Measurements from ENCODE around the gene SMG5.
"Not testable (repeated sequence)": the region's sequence is repeated elsewhere in the genome, so short reads cannot be mapped to it uniquely, and the experiment has no call there.

The SMG5 gene

GRCh38 chr1:156282479-156283222 is at the start of gene SMG5:
SMG5 (minus strand) TSS chr1:156282825; CDS start chr1:156282680, 145 bp downstream.
- peak; percentile 98 for DNase-seq

GRCh38 chr1:156323179-156323578 is 40.6 kb upstream of the SMG5 start:
- DNase-seq: not testable (repeated sequence)

GRCh38 chr1:156320560-156320959 is 37.9 kb upstream of the SMG5 start:
- no peak for DNase-seq

DNA sequence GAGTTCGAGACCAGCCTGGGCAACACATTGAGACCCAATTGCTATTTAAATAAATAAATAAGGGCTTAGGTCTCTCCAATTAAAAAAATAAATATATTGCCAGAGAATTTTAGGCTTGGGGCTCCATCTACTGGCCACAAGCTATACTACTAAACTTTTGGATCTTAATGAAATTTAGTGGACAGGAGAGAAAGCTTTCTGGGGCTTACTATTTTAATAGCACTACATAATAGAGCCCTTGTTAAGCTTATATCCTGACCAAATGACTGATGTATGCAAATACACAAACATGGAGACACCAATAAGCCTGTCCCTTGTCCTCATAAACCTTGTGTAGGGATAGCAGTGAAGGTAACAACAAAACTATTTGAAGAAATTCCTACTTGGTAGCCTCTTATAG is 37.0 kb upstream of the SMG5 start:
- peak; percentile 49 for DNase-seq

DNA sequence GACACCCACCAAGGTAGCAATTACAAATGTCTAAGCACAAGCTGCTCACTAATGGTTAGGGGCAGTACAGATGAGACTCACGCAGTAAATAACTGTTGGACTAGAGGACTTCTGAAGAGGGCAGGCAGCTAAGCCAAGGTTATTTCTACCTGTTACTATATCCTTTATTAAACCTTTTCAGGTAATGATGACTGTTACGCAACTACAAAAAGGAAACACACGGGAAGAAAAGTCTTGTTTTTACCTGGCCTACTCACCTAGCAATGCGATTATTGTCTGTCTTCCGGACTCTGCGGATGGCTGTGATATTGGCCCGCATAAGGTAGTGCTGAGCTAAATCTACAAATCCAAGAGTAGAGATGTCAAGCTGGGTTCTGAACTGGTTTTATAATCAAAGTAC is 34.3 kb upstream of the SMG5 start:
- no peak for DNase-seq

- no peak for DNase-seq
Measured at GRCh38 chr1:156310962-156311361, 28.3 kb upstream of the SMG5 start.

GRCh38 chr1:156308078-156308477 is 25.5 kb upstream of the SMG5 start:
- no peak for DNase-seq

DNA sequence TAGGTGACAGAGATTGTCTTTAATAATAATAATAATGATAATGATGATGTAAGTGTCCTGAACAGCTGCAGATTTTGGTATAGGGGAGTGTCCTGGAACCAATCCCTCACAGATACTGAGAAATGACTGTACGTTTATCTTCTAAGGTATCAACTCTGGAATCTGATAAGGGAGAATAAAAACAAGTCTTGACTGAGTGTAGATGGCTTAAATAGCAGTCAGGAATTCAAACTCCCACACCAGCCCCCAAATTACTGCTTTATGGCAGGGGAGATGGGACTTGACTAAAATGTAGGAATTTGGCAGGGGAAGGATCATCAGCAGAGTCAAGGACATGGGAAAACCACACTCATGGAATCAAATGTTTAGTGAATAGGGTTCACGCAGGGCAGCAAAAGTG is 22.6 kb upstream of the SMG5 start:
- no peak for DNase-seq

- no peak for DNase-seq
Measured at GRCh38 chr1:156303241-156303640, 20.6 kb upstream of the SMG5 start.

- no peak for DNase-seq
Measured at GRCh38 chr1:156298852-156299357, 16.3 kb upstream of the SMG5 start, which contains the start of gene VHLL. VHLL (minus strand) TSS chr1:156299307; CDS start chr1:156299189, 118 bp downstream.

- DNase-seq: peak; percentile 59
Measured at GRCh38 chr1:156295391-156295947, 12.8 kb upstream of the SMG5 start, which contains the start of gene GLMP. GLMP (minus strand) TSS chr1:156295679; CDS start chr1:156295645, 34 bp downstream.

- DNase-seq: no peak
Measured at GRCh38 chr1:156293895-156294294, 11.3 kb upstream of the SMG5 start.

GRCh38 chr1:156293098-156293434 is 10.4 kb upstream of the SMG5 start:
- DNase-seq: no peak

DNA sequence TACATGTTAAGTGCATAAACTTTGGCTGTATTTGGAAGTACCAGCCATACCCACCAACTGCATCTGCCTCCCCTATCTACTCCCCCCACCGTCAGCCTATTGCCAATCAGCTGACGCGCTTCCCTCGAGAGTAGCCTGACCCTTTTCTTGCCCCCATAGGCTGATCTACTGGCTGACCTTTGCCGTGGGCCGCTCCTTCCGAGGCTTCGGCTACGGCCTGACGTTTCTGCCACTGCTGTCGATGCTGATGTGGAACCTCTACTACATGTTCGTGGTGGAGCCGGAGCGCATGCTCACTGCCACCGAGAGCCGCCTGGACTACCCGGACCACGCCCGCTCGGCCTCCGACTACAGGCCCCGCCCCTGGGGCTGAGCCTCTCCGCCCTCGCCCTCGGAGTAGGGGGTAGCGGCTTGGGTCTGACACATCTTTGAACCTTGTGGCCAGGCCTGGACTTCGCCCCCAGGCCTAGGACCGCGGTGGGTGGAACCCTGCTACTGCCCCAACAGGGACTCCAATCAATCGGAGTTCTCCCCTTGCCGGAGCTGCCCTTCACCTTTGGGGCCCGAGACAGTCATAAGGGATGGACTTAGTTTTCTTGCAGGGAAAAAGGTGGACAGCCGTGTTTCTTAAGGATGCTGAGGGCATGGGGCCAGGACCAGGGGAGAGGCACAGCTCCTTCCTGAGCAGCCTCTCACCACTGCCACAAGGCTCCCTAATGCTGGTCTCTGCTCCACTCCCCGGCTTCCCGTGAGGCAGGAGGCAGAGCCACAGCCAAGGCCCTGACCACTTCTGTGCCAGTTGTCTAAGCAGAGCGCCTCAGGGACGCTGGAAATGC is 8.8 kb upstream of the SMG5 start:
- DNase-seq: peak; percentile 29

DNA sequence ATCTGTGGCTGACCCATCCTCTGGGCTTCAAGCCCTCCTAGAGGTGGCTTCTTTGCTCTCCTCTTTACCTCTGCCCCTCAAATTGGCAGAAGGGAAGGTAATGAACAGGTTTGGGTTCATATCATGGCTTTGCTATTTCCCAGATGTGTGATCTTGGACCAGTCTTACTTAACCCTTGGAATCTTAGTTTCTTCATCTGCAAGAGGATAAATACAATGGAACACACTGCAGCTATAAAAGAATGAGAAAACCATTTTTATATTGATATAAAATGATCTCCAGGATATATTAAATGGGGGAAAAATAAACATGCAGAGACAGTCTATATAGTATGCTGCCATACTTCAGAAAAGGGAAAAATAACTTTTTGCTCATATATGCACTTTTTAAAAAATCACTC is 7.2 kb upstream of the SMG5 start:
- DNase-seq: no peak

DNA sequence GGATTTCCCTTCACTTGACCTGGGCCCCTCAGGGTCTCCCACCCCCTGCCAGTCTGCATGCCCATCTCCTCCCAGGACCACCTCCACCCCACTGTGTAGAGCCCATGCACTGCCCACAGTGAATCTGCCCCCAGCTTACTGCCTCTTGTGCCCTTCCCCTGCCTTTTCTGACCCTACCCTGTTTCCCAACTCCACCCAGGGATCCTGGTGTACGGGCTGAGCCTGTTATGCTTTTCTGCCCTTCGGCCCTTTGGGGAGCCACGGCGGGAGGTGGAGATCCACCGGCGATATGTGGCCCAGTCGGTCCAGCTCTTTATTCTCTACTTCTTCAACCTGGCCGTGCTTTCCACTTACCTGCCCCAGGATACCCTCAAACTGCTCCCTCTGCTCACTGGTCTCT is 3.4 kb upstream of the SMG5 start:
- no peak for DNase-seq

DNA sequence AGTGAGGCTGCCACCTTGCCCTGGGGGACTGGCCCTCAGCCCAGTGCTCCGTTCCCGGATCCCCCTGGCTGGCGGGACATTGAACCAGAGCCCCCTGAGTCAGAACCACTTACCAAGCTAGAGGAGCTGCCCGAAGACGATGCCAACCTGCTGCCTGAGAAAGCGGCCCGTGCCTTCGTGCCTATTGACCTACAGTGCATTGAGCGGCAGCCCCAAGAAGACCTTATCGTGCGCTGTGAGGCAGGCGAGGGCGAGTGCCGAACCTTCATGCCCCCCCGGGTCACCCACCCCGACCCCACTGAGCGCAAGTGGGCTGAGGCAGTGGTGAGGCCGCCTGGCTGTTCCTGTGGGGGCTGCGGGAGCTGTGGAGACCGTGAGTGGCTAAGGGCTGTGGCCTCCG is 2.8 kb upstream of the SMG5 start:
- no peak for DNase-seq

DNA sequence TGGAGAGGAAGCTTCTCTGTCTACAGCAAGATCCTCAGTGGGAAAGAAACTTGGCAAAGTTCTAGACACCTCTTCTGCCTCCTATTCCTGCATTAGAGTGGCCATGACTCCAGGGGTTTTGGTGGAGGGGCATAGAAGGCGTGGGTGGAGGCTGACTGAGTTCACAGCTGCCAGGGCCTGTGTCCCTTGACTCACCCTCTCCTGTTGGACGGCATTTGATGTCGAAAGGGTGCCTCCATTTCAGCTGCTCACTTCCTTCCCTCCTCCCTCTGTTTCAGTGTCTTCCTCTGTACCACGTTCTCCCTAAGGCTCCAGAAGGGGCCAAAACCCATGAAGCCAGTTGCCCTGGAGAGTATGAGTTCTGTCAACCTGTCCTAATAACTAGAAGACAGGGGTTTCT is 2.1 kb upstream of the SMG5 start:
- no peak for DNase-seq

DNA sequence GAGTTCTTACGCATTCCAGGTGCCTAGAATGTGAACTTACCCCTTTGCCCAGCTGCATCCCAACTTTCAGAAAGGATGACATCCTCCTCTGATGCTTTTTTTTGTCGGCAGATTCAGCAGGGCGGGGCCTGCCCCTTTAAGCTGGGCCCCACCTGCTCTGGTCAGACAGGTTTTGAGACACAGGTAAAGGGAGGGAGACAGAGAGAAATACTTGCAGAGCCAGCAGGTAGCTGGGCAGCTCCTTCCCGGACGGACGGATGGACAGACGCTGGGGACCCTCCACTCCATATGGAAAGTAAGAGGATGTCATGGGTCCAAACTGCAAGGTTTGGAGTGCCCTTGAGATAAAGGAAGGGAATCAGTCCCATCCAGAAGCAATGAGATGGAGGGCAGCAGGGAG is 1.5 kb upstream of the SMG5 start, which contains the start of gene TMEM79:
Gene TMEM79, plus strand, starts transcription at position 214 of the 400 bp plus-strand sequence. CDS start 902 bp downstream, outside the sequence.
- no peak for DNase-seq

DNA sequence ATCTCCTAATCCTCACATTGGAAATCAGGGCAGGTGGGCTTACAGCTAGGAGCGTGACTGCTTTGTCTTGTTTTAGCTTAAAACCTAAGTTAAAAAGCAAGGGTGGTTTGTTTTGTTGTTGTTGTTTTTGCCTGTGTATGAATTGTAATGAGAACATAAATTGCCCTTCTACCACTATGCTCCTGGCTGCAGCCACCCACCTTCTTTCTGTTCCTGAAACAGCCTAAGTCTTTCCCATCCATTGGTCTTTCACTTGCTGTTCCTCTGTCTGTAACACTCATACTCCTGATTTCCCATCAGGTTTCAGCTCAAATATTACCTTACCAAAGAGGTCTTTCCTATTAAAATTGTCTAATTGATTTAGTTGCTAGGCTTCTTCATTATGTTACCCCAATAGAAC is 896 bp upstream of the SMG5 start:
- DNase-seq: no peak

DNA sequence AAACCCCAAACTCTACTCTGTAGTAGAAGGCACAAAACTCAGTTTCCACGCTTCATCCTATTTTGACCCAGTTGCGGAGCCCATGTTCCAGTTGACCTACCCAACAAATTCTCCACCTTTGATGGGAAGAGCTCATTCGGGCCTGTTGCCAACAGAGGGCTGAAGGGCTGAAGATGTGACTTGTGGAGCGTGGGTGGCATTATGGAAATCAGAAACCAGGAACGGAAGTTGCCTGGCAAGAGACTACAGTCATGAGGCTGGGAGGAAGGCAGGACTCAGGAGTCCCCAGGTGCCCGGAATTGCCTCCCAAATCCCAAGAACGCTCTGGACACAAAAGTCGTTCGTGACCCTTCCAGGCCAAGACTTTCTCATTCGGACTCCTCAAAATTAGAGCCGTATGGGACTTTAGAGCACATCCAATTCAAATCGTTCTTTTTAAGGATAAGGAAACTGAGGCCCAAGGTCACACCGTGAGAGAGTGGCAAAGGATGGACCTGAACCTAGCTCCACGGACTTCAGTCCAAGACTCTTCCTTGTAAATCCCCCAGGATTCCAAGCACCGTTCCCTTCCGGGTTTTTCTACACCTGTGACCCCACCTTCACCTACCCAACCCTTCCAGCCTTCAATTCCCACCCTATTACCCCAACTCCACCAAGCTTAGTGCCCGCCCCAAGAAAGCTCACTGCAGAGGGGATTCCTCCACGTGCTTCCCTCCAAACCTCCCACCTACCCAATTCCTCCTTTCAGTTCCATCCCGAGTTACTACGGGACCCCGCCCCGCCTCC is 739 bp downstream of the SMG5 start:
- no peak for DNase-seq

DNA sequence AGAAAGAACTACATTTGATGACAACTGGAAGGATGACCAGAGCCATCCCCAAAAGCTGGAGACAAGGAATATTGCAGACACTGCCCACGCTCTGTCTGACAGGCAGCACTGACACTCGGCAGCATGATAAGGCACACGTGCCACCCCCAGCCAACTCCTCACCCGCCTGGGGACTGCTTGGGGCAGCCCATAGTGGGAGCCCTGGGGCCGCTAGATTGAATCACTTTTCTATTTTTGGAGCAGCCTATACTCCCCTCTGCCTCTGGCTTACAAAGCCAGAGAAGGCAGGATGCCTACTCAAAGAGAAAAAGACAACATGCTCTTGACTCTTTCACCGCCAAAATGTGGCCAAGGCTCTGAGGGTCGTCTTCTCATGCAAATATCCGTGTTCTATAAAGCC is 1.3 kb downstream of the SMG5 start:
- no peak for DNase-seq

GRCh38 chr1:156279837-156280236 is 2.8 kb downstream of the SMG5 start:
- DNase-seq: no peak
